CD4-positive, alpha-beta memory T cell (primary cell): Measurements from ENCODE around the gene B3GALT6. TPM values are rescaled to one million over a fixed set of nuclear protein-coding genes. Genes with fewer than 3 reads are reported as not detected.

Experiments
- CTCF ChIA-PET: fragments of 350-600 bp; sonication (Branson Sonifier 250); formaldehyde crosslinking; loops from one replicate; lab custom pipeline; 2021; ENCODE audit warnings: inconsistent platforms; ENCODE audit not compliant: partially characterized antibody; lab: Charles Lee
- POLR2A ChIA-PET: fragments of 350-600 bp; sonication (Branson Sonifier 250); formaldehyde crosslinking; loops from one replicate; lab custom pipeline; 2021; ENCODE audit not compliant: partially characterized antibody; lab: Charles Lee
- DNase-seq, 5 donors: peaks; one replicate each; pipeline versions ENCODE4 v3.0.0 to v3.0.0-alpha.2; 2020 to 2022; ENCODE audit warnings: mixed read lengths in 1 of 5
- H3K27ac ChIP-seq: one replicate; pipeline ENCODE4 v1.7.0; 2013; ENCODE audit warnings: low read depth, low read length
- H3K27me3 ChIP-seq: 2 replicates; pipeline ENCODE4 v1.7.0; 2013; ENCODE audit warnings: mild to moderate bottlenecking, low read length, moderate library complexity; ENCODE audit not compliant: insufficient read depth
- H3K36me3 ChIP-seq: 2 replicates; pipeline ENCODE4 v1.7.0; 2013; ENCODE audit warnings: mild to moderate bottlenecking, low read length, moderate library complexity; ENCODE audit not compliant: insufficient read depth
- H3K4me1 ChIP-seq: 2 replicates; pipeline ENCODE4 v1.7.0; 2013; ENCODE audit warnings: mild to moderate bottlenecking, low read length, moderate library complexity; ENCODE audit not compliant: insufficient read depth
- H3K4me3 ChIP-seq, 2 donors: one replicate each; pipeline ENCODE4 v1.7.0; 2013; ENCODE audit warnings: low read length in 2 of 2, mild to moderate bottlenecking in 1 of 2
- H3K9me3 ChIP-seq, 2 donors: one replicate each; pipeline ENCODE4 v1.7.0; 2013; ENCODE audit warnings: low read length in 2 of 2, control low read depth in 1 of 2; ENCODE audit not compliant: control insufficient read depth in 1 of 2
- H3K27ac Mint-ChIP-seq, 7 donors: one replicate each; pipeline ENCODE4 v1.8.0; 2020 to 2021; ENCODE audit warnings: mixed read lengths in 7 of 7, mild to moderate bottlenecking in 6 of 7, inconsistent platforms in 3 of 7, moderate library complexity in 3 of 7
- H3K27me3 Mint-ChIP-seq, 2 donors: one replicate each; pipeline ENCODE4 v1.8.0; 2020 to 2021; ENCODE audit warnings: mixed read lengths in 2 of 2
- H3K36me3 Mint-ChIP-seq, 2 donors: one replicate each; pipeline ENCODE4 v1.8.0; 2020 to 2021; ENCODE audit warnings: mixed read lengths in 2 of 2, inconsistent platforms in 1 of 2, mild to moderate bottlenecking in 1 of 2
- H3K4me1 Mint-ChIP-seq, 4 donors: one replicate each; pipeline ENCODE4 v1.8.0; 2020 to 2021; ENCODE audit warnings: mixed read lengths in 4 of 4, mild to moderate bottlenecking in 1 of 4
- H3K4me3 Mint-ChIP-seq, 8 donors: one replicate each; pipeline ENCODE4 v1.8.0; 2020 to 2021; ENCODE audit warnings: mixed read lengths in 8 of 8, mild to moderate bottlenecking in 7 of 8, moderate library complexity in 6 of 8, inconsistent platforms in 3 of 8
- H3K9me3 Mint-ChIP-seq, 8 donors: one replicate each; pipeline ENCODE4 v1.8.0; 2020 to 2021; ENCODE audit warnings: mixed read lengths in 8 of 8, mild to moderate bottlenecking in 5 of 8, inconsistent platforms in 3 of 8, moderate library complexity in 1 of 8
- intact Hi-C: fragments of 100-400 bp; cut with micrococcal nuclease; formaldehyde crosslinking; loops from one replicate; pipeline ENCODE4 v1.15.1; 2023
- polyA plus RNA-seq, 2 donors: library from polyadenylated mRNA; unstranded; fragments of 300-500 nt; fragmentation: Illumina TruSeq; gene quantifications; one replicate each; pipeline ENCODE4 v1.2.3, GENCODE V29; 2021
- total RNA-seq, 2 experiments: library from RNA; stranded (reverse); gene quantifications; one replicate each; pipeline ENCODE4 v1.2.3, GENCODE V29; 2021

Gene B3GALT6
- total and polyA plus RNA-seq, 4 experiments from 2014 or later, result 5.4 to 23.7 (median 18.7) TPM

DNA sequence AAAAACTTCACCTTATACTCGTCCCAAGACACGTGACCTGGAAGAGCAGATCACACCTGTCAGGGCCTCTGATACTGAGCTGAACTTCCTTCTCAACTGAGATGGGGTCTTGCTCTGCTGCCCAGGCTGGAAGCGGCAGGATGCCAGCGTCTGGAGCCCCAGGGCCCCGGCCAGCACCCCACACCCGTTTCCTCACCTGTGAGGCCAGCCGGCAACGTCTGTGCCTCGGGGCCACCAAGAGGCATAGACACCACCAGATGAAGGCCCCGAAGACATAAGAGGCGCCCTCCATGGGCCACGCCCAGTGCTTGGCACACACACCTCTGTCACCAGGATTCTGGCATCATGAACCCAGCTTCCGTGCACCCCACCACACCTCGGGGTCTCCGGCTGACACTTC, 8.7 kb upstream of the B3GALT6 start:
- Mint-ChIP-seq H3K4me3 (no peak overlapping the region), H3K27ac (peak overlapping the region in 5 of 7 donors; percentile 14 to 78 (median 50)), H3K27me3 (no peaks in the 10 kb centered on the region), H3K4me1 (peaks cover 11 to 37% (median 21%) of the 10 kb centered on the region in 4 donors), H3K36me3 (peaks cover 20 to 44% of the 10 kb centered on the region in 2 donors), H3K9me3 (peaks cover 0 to 2% (median 0%) of the 10 kb centered on the region in 8 donors)
- no peak overlapping the region for H3K4me3 ChIP-seq
- DNase-seq, result no peak
- no peak overlapping the region for H3K27ac ChIP-seq
- ChIA-PET CTCF (no interaction called here), POLR2A (no interaction called here)
- no peaks in the 10 kb centered on the region for H3K27me3 ChIP-seq
- H3K9me3 ChIP-seq, result no peaks in the 10 kb centered on the region
- intact Hi-C loops, result no loop called here
- peaks cover 17% of the 10 kb centered on the region for H3K4me1 ChIP-seq
- peaks cover 42% of the 10 kb centered on the region for H3K36me3 ChIP-seq

DNA sequence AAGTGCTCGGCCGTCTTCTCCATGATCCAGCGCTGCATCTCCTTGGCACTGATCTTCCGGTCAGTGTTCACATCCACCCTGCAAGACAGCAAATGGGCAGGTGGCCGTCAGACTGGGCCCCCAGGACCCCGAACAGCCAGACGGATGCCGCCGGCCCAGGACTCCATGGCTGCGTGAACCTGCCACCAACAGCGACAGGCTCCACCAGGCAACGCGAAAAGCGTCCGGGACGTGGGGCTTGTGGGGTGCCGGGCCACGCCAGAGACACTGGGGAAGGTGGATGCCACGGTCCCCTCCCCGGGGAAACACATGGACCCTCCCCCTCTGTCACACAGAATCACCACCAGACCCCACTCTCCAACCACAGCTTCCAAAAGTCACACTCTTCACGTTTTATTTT, 8.1 kb upstream of the B3GALT6 start:
- Mint-ChIP-seq H3K27ac (peak overlapping the region in 1 of 7 donors; percentile 30), H3K4me3 (peak overlapping the region in 1 of 8 donors; percentile 35), H3K4me1 (peaks cover 12 to 38% (median 21%) of the 10 kb centered on the region in 4 donors), H3K36me3 (peaks cover 20 to 45% of the 10 kb centered on the region in 2 donors), H3K9me3 (peaks cover 0 to 2% (median 0%) of the 10 kb centered on the region in 8 donors), H3K27me3 (no peaks in the 10 kb centered on the region)
- Histone ChIP-seq H3K27me3 (no peaks in the 10 kb centered on the region), H3K4me3 (no peak overlapping the region), H3K4me1 (peaks cover 11% of the 10 kb centered on the region), H3K27ac (no peak overlapping the region), H3K36me3 (peaks cover 44% of the 10 kb centered on the region), H3K9me3 (no peaks in the 10 kb centered on the region)
- intact Hi-C loops, result no loop called here
- POLR2A ChIA-PET, result no interaction called here
- CTCF ChIA-PET, result no interaction called here
- DNase-seq, result no peak

DNA sequence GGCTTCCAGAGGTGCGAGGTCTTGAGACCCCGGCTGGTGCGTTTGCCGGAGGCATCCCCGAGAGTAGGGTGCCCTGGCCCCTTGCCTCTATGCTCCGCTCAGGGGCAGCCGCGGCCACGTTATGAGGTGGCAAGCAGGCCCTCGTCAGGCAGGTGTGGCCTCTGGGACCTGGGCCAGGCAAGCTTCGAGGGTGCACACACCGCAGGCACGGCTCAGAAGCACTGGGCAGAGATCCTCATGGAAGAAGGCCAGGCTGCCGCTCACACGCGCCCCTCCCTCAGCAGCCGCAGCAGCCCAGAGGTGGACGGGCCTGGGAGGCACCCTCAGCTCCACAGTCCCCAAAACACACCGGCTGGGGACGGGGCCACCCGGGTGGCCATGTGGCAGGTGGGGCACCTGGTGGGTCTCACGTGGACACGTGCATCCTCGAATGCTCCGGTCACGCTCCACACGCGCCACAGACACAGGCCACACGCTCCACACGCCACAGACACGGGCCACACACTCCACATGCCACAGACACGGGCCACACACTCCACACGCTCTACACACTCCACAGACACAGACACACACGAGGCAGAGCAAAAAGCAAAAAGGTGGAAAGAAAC, 6.7 kb upstream of the B3GALT6 start:
- Histone ChIP-seq H3K27me3 (no peaks in the 10 kb centered on the region), H3K4me1 (peaks cover 11% of the 10 kb centered on the region), H3K9me3 (no peaks in the 10 kb centered on the region), H3K27ac (no peak overlapping the region), H3K36me3 (peaks cover 47% of the 10 kb centered on the region), H3K4me3 (no peak overlapping the region)
- ChIA-PET CTCF (no interaction called here), POLR2A (interaction anchor here (2.1 kb wide), 1 partner anchor 11 kb away, joined by 7 read pairs; the partner anchor contains the start of gene TNFRSF4)
- peak overlapping the region in 2 of 7 donors; percentile 7 to 35 for H3K27ac Mint-ChIP-seq
- H3K36me3 Mint-ChIP-seq, result peaks cover 25 to 49% of the 10 kb centered on the region in 2 donors
- intact Hi-C loops, result no loop called here
- H3K4me3 Mint-ChIP-seq, result peak overlapping the region in 2 of 8 donors; percentile 43 to 59
- no peak for DNase-seq
- H3K9me3 Mint-ChIP-seq, result peaks cover 0 to 2% (median 0%) of the 10 kb centered on the region in 8 donors
- H3K27me3 Mint-ChIP-seq, result no peaks in the 10 kb centered on the region
- H3K4me1 Mint-ChIP-seq, result peaks cover 12 to 42% (median 20%) of the 10 kb centered on the region in 4 donors

DNA sequence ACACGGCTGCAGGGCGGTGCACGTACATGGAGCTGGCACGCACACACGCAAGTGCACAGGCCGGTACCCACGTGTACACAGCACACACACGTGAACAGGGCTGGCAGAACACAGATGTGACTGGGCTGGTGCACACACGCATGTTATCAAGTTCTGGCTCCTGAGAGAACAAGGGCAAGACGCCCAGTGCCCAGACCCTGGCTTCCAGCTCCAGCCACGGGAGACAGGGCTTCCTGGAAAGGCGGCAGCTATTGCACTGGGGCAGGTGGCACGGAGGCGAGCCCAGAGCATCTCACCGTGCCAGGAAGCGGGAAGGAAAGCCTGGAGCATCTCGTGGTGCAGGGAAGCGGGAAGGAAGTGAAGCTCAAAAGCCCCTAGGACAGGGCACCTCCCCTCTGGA, 6.1 kb upstream of the B3GALT6 start:
- H3K4me3 Mint-ChIP-seq, result no peak overlapping the region

DNA sequence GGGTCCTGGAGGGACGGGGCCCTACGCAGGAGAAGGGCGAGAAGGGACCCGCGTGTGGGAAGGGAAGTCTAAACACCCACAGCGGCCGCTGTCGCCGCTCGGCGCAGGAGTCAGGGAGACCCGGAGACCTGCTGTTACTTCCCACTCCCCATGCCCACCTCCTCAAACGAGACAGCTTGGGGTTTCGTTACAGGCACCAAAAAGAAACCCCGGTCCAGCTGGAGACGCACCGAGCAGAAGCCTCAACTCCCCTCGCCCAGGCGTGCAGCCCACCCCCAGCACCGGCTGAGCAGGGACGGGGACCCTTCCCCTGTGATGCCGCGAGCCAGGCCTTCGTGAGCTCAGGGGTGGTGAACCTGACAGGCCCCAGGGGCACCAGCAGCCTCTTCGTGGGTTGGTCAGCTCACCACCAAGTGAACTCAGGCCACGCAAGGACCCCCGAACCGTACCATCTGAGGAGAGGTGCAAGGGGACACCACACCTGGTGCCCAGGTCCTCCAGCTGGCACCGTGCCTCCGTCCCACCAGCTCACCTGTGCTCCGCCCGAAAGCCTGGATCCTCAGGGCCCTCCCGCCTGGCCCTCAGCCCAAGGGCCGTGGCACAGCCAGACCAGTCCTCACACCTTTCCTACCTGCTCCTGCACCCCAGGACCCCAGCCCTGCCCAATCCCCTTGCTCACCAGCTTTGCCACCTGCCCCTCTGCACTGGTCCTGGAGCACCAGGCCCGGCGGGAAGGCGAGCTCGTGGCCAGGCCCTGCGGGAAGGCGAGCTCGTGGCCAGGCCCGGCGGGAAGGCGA, 5.3 kb upstream of the B3GALT6 start:
- POLR2A ChIA-PET, result interaction anchor here (0.8 to 2.1 kb wide), 3 partner anchors 8 to 12 kb away, joined by 3 to 7 read pairs (median 3); partner anchors contain the start of gene TNFRSF4
- DNase-seq, result no peak
- CTCF ChIA-PET, result interaction anchor here (1.3 to 2.3 kb wide), 2 partner anchors 10 to 105 kb away, joined by 3 to 10 read pairs; no protein-coding TSS in a partner anchor
- intact Hi-C loops, result no loop called here
- H3K27ac ChIP-seq, result no peak overlapping the region
- peaks cover 20% of the 10 kb centered on the region for H3K4me1 ChIP-seq
- no peaks in the 10 kb centered on the region for H3K27me3 ChIP-seq
- Mint-ChIP-seq H3K4me1 (peaks cover 14 to 46% (median 28%) of the 10 kb centered on the region in 4 donors), H3K36me3 (peaks cover 23 to 50% of the 10 kb centered on the region in 2 donors), H3K4me3 (no peak overlapping the region), H3K27ac (no peak overlapping the region), H3K27me3 (no peaks in the 10 kb centered on the region), H3K9me3 (peaks cover 0 to 6% (median 0%) of the 10 kb centered on the region in 8 donors)
- no peaks in the 10 kb centered on the region for H3K9me3 ChIP-seq
- peaks cover 47% of the 10 kb centered on the region for H3K36me3 ChIP-seq
- H3K4me3 ChIP-seq, result no peak overlapping the region

More for the DNA sequence above, 6.1 kb upstream of the B3GALT6 start:
- H3K27ac ChIP-seq, result no peak overlapping the region
- peaks cover 47% of the 10 kb centered on the region for H3K36me3 ChIP-seq
- H3K4me1 ChIP-seq, result peaks cover 17% of the 10 kb centered on the region
- intact Hi-C loops, result no loop called here
- ChIA-PET CTCF (interaction anchor here (2.3 kb wide), 1 partner anchor 104 kb away, joined by 10 read pairs; no protein-coding TSS in a partner anchor), POLR2A (interaction anchor here (1.1 to 2.1 kb wide), 2 partner anchors 9 to 11 kb away, joined by 3 to 7 read pairs; partner anchors contain the start of gene TNFRSF4)
- Mint-ChIP-seq H3K36me3 (peaks cover 25 to 47% of the 10 kb centered on the region in 2 donors), H3K27ac (peak overlapping the region in 2 of 7 donors; percentile 23 to 35), H3K27me3 (no peaks in the 10 kb centered on the region), H3K4me1 (peaks cover 12 to 43% (median 25%) of the 10 kb centered on the region in 4 donors), H3K9me3 (peaks cover 0 to 2% (median 0%) of the 10 kb centered on the region in 8 donors)
- no peak overlapping the region for H3K4me3 ChIP-seq
- DNase-seq, result no peak
- H3K9me3 ChIP-seq, result no peaks in the 10 kb centered on the region
- H3K27me3 ChIP-seq, result no peaks in the 10 kb centered on the region

DNA sequence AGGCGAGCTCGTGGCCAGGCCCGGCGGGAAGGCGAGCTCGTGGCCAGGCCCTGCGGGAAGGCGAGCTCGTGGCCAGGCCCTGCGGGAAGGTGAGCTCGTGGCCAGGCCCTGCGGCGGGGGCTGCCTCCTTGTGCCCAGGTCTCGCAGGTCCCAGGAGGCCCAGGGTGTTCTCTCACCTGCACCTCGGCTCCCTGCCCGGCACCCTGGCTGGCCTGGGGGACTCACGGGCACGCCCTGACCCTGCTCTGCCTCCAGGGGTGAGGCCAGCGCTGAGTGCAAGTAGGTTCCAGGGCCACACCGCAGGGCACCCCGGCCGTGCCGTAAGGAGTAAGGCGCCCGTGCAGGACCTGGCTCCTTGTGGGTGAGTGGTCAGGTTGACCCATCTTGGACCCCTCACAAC, 4.7 kb upstream of the B3GALT6 start:
- H3K27me3 Mint-ChIP-seq, result no peaks in the 10 kb centered on the region
- H3K27ac Mint-ChIP-seq, result no peak overlapping the region
- H3K9me3 Mint-ChIP-seq, result peaks cover 0 to 6% (median 0%) of the 10 kb centered on the region in 8 donors
- Histone ChIP-seq H3K27me3 (no peaks in the 10 kb centered on the region), H3K4me1 (peaks cover 20% of the 10 kb centered on the region), H3K4me3 (no peak overlapping the region), H3K27ac (no peak overlapping the region), H3K36me3 (peaks cover 46% of the 10 kb centered on the region), H3K9me3 (no peaks in the 10 kb centered on the region)
- H3K4me1 Mint-ChIP-seq, result peaks cover 14 to 46% (median 28%) of the 10 kb centered on the region in 4 donors
- ChIA-PET POLR2A (interaction anchor here (1.2 to 2.1 kb wide), 2 partner anchors 12 to 13 kb away, joined by 3 to 7 read pairs; partner anchors contain the start of gene TNFRSF4), CTCF (interaction anchor here (1.3 to 2.3 kb wide), 2 partner anchors 10 to 105 kb away, joined by 3 to 10 read pairs; no protein-coding TSS in a partner anchor)
- no peak overlapping the region for H3K4me3 Mint-ChIP-seq
- H3K36me3 Mint-ChIP-seq, result peaks cover 22 to 48% of the 10 kb centered on the region in 2 donors
- no peak for DNase-seq
- intact Hi-C loops, result no loop called here
